ENCODE measurements around the gene RIC8B.

- TF ChIP-seq CTCF (conservative IDR thresholded peaks at IDR 0.05; ENCODE audit: low read length) (no peak), EZH2phosphoT487 (IDR thresholded peaks at IDR 0.05; ENCODE audit: borderline replicate concordance) (no peak)
These were observed 94.7 kb downstream of the RIC8B start for GRCh38 chr12:106868982-106869700.
